GM12892 (cell line): ENCODE results near the gene GZMH.

Source experiments
- POLR2A ChIP-seq: IDR thresholded peaks from 2 replicates; pipeline ENCODE4 v1.6.1; 2011; ENCODE audit warnings: low read depth, low read length, control low read depth
- POLR2AphosphoS5 ChIP-seq: IDR thresholded peaks from 2 replicates; pipeline ENCODE4 v1.6.1; 2011; ENCODE audit warnings: low read depth, low read length, control low read depth

- TF ChIP-seq POLR2AphosphoS5 (no peak), POLR2A (no peak)
Observed at GRCh38 chr14:24578558-24578957, 30.9 kb downstream of the GZMH start.
